Purkinje cell (primary cell): ENCODE data around the gene DLGAP5. TPM values are rescaled to one million over a fixed set of nuclear protein-coding genes. Genes with fewer than 3 reads are reported as not detected.

Experiments
- polyA plus RNA-seq: library from polyadenylated mRNA; unstranded; fragments of >200 nt; fragmentation: Nextera tagmentation; gene quantifications from 2 replicates; pipeline ENCODE4 v1.2.1, GENCODE V29; 2014

DLGAP5 gene
- polyA plus RNA-seq: not detected in 2 replicates

GRCh38 chr14:55191203-55192053, at the start of gene DLGAP5:
Gene DLGAP5 (minus strand): TSS chr14:55191585. CDS start chr14:55189179, 2,406 bp downstream.

GRCh38 chr14:55129086-55129427, 62.3 kb downstream of the DLGAP5 start, which contains the start of gene LGALS3:
Gene LGALS3 (plus strand): TSS chr14:55129252. CDS start chr14:55137374, 8,122 bp downstream.

Other genes with a start within 250 kb of the DLGAP5 start
- gene WDHD1, start 164.5 kb downstream of the DLGAP5 start, polyA plus RNA-seq: 3.3 and 3.8 TPM in 2 replicates
- 12.6 and 28.1 TPM in 2 replicates for gene SOCS4, start 164.3 kb downstream of the DLGAP5 start, polyA plus RNA-seq
- 36.6 and 46.5 TPM in 2 replicates for gene MAPK1IP1L, start 139.9 kb downstream of the DLGAP5 start, polyA plus RNA-seq
- gene LGALS3, start 62.3 kb downstream of the DLGAP5 start, polyA plus RNA-seq: 24.0 and 25.7 TPM in 2 replicates
- 19.2 and 27.0 TPM in 2 replicates for gene FBXO34, start 79.8 kb upstream of the DLGAP5 start, polyA plus RNA-seq
- gene ATG14, start 220.2 kb upstream of the DLGAP5 start, polyA plus RNA-seq: 3.8 and 4.2 TPM in 2 replicates
- gene TBPL2, start 249.0 kb upstream of the DLGAP5 start, polyA plus RNA-seq: not detected in 2 replicates